LNCaP clone FGC (cell line): ENCODE data around the gene PCNT.

Experiments
- DNase-seq: peaks from one replicate; pipeline ENCODE4 v3.0.0-alpha.2; 2011; ENCODE audit warnings: low read depth
- H3K4me3 ChIP-seq: 2 replicates; pipeline ENCODE4 v1.5.1; 2011; ENCODE audit warnings: mild to moderate bottlenecking, low read depth, low read length, control low read depth
- CTCF ChIP-seq: IDR thresholded peaks from 2 replicates; pipeline ENCODE4 v1.5.1; 2012; ENCODE audit warnings: mild to moderate bottlenecking; ENCODE audit not compliant: control insufficient read depth, insufficient read depth; ENCODE audit errors: extremely low read depth

PCNT gene

GRCh38 chr21:46346296-46347202 lies 22.6 kb downstream of the PCNT start:
- no peak overlapping the region for H3K4me3 ChIP-seq

GRCh38 chr21:46347203-46347550 lies 23.2 kb downstream of the PCNT start:
- DNase-seq = no peak
- H3K4me3 ChIP-seq = no peak overlapping the region
- no peak for TF ChIP-seq CTCF

More at GRCh38 chr21:46346296-46347202, 22.6 kb downstream of the PCNT start:
- no peak for DNase-seq
- no peak for TF ChIP-seq CTCF

- H3K4me3 ChIP-seq = no peak overlapping the region
Measured at GRCh38 chr21:46347791-46348381, 23.9 kb downstream of the PCNT start.

GRCh38 chr21:46349134-46349760 lies 25.3 kb downstream of the PCNT start:
- no peak for TF ChIP-seq CTCF
- no peak overlapping the region for H3K4me3 ChIP-seq
- DNase-seq = no peak

More at GRCh38 chr21:46347791-46348381, 23.9 kb downstream of the PCNT start:
- no peak for DNase-seq
- 0 out of 2 replicates have a peak, but pooled peaks have one; percentile 22 for TF ChIP-seq CTCF

GRCh38 chr21:46350571-46350970 lies 26.6 kb downstream of the PCNT start:
- TF ChIP-seq CTCF = no peak
- no peak for DNase-seq
- H3K4me3 ChIP-seq = no peak overlapping the region

- H3K4me3 ChIP-seq = no peak overlapping the region
- DNase-seq = no peak
- TF ChIP-seq CTCF = no peak
Measured at GRCh38 chr21:46350981-46351380, 27.0 kb downstream of the PCNT start.
